Medulla oblongata (tissue), 1 donor: ENCODE results near the gene POLR2L.

Experiments used
- DNase-seq: peaks from one replicate; pipeline ENCODE4 v3.0.0-alpha.2; 2015; ENCODE audit errors: extremely low spot score

The POLR2L gene

GRCh38 chr11:868802-869201 is 26.5 kb upstream of the POLR2L start:
- no peak for DNase-seq

- DNase-seq = no peak
Observed at GRCh38 chr11:868394-868793, 26.1 kb upstream of the POLR2L start.

GRCh38 chr11:867856-868358 is 25.6 kb upstream of the POLR2L start:
- no peak for DNase-seq

GRCh38 chr11:866481-866880 is 24.2 kb upstream of the POLR2L start:
- DNase-seq = no peak

- DNase-seq = no peak
Observed at GRCh38 chr11:865462-866430, 23.4 kb upstream of the POLR2L start.

GRCh38 chr11:864898-865297 is 22.6 kb upstream of the POLR2L start:
- no peak for DNase-seq

- no peak for DNase-seq
Observed at GRCh38 chr11:863910-864827, 21.8 kb upstream of the POLR2L start.

GRCh38 chr11:863023-863909 is 20.9 kb upstream of the POLR2L start:
- DNase-seq = no peak

GRCh38 chr11:862696-863022 is 20.3 kb upstream of the POLR2L start:
- DNase-seq = no peak

GRCh38 chr11:862081-862661 is 19.8 kb upstream of the POLR2L start:
- no peak for DNase-seq

- no peak for DNase-seq
Observed at GRCh38 chr11:861105-861479, 18.8 kb upstream of the POLR2L start.

GRCh38 chr11:860234-861104 is 18.1 kb upstream of the POLR2L start:
- no peak for DNase-seq

- DNase-seq = peak; percentile 77
Observed at GRCh38 chr11:859394-860131, 17.2 kb upstream of the POLR2L start.

GRCh38 chr11:858762-859339 is 16.5 kb upstream of the POLR2L start:
- no peak for DNase-seq

- no peak for DNase-seq
Observed at GRCh38 chr11:858053-858761, 15.9 kb upstream of the POLR2L start.

- DNase-seq = no peak
Observed at GRCh38 chr11:856397-856796, 14.1 kb upstream of the POLR2L start.

GRCh38 chr11:855796-856195 is 13.5 kb upstream of the POLR2L start:
- DNase-seq = no peak

- no peak for DNase-seq
Observed at GRCh38 chr11:855330-855674, 13.0 kb upstream of the POLR2L start.
